Ectodermal cell (in vitro differentiated cells): ENCODE results near the gene DBN1.
A peak's percentile ranks its signal among the peaks of the same experiment; 100 is the strongest.

Experiments used
- H3K27ac ChIP-seq: 2 replicates; pipeline ENCODE4 v1.7.0; 2013; ENCODE audit warnings: mild to moderate bottlenecking, low read depth, low read length; ENCODE audit not compliant: insufficient read depth, poor library complexity, severe bottlenecking
- H3K27me3 ChIP-seq: 2 replicates; pipeline ENCODE4 v1.7.0; 2013; ENCODE audit warnings: mild to moderate bottlenecking, low read length; ENCODE audit not compliant: insufficient read depth, control insufficient read depth, poor library complexity, severe bottlenecking
- H3K36me3 ChIP-seq: one replicate; pipeline ENCODE4 v1.7.0; 2013; ENCODE audit warnings: low read length; ENCODE audit not compliant: control insufficient read depth, insufficient read depth
- H3K4me1 ChIP-seq: one replicate; pipeline ENCODE4 v1.7.0; 2013; ENCODE audit warnings: low read length; ENCODE audit not compliant: control insufficient read depth, insufficient read depth
- H3K4me3 ChIP-seq: 2 replicates; pipeline ENCODE4 v1.7.0; 2013; ENCODE audit warnings: low read depth, low read length, control low read depth; ENCODE audit not compliant: insufficient read depth
- H3K9me3 ChIP-seq: 2 replicates; pipeline ENCODE4 v1.7.0; 2013; ENCODE audit warnings: mild to moderate bottlenecking, low read length, moderate library complexity; ENCODE audit not compliant: control insufficient read depth
- WGBS, 2 experiments: methylation state at CpG; one replicate each; pipeline ENCODE4 v1.1.7; 2013; ENCODE audit warnings: missing lambda C conversion rate in 2 of 2; 5-methylcytosine and 5-hydroxymethylcytosine counted together

The DBN1 gene

DNA sequence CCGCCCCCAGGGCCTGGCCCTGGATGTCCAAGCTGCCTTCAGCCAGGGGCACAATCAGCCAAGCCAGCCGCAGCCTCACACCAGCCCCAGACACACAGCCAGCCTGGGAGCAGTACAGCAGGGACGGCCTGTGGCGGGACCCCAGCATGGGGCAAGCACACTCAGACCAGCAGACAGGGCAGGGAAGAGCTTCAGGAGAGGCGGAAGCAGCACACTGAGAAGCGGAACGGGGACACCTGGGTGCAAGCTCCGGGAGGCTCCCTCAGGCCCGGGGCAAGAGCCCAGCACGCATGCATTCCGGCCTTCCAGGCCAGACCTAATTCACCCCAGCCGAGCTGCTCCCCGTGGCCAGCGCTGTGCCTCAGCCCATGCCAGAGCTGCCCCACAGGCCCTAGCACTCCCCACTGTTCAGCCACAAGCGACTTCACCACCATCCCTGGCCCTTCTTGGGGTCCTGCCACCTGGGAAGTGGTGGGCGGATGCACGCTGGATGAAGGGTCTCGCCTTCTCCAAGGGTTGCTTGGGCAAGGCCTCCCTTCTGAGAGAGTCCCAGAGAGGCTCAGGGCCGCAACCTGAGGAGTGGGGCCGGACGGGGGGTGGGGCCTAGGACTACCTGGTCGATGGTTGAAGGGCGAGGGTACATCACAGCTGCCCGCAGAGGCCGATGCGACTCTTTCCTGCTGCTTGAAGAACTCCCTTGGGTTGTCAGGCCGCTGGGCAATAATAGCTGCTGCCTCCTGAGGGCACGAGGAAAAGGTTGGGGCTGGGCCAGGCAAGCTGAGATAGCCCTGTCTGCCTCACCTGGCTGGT lies 13.4 kb downstream of the DBN1 start:
- WGBS, 2 experiments, result 94 to 95% methylated on average over 28 of the region's 28 CpGs
- no peak overlapping the region for H3K27ac ChIP-seq

DNA sequence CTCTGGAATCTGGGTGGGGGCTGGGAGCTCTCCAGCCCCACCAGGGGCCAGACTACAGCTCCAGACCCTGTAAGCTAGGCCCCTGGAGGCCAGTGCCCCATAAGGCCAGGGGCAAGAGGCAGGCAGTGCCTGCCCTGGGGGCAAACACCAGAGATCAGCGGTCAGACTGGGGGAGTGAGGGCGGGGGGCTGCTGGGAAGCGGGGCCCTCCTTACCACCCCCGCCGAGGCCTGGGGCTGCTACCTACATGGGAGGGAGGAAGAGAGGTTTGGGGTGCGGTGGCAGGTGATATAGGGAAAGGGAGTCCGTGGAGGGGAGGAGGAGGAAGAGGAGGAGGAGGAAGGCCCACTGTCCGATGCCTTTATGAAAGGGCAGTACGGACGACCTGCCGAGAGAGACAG lies 14.1 kb downstream of the DBN1 start:
- H3K4me3 ChIP-seq, result no peak overlapping the region
- H3K9me3 ChIP-seq, result no peaks in the 10 kb centered on the region

More for the DNA sequence above, 13.4 kb downstream of the DBN1 start:
- Histone ChIP-seq H3K4me1 (peaks cover 17% of the 10 kb centered on the region), H3K36me3 (peaks cover 53% of the 10 kb centered on the region), H3K27me3 (no peaks in the 10 kb centered on the region), H3K9me3 (no peaks in the 10 kb centered on the region), H3K4me3 (no peak overlapping the region)

GRCh38 chr5:177458912-177459350 lies 14.5 kb downstream of the DBN1 start:
- Histone ChIP-seq H3K4me3 (no peak overlapping the region), H3K4me1 (peaks cover 17% of the 10 kb centered on the region), H3K27ac (peak overlapping the region; percentile 85), H3K9me3 (no peaks in the 10 kb centered on the region), H3K36me3 (peaks cover 52% of the 10 kb centered on the region), H3K27me3 (no peaks in the 10 kb centered on the region)
- WGBS, 2 experiments, result 94 to 96% methylated on average over 14 of the region's 14 CpGs

More for the DNA sequence above, 14.1 kb downstream of the DBN1 start:
- peaks cover 17% of the 10 kb centered on the region for H3K4me1 ChIP-seq
- peak overlapping the region; percentile 48 for H3K27ac ChIP-seq
- peaks cover 52% of the 10 kb centered on the region for H3K36me3 ChIP-seq
- H3K27me3 ChIP-seq, result no peaks in the 10 kb centered on the region
- WGBS, 2 experiments, result 85 to 86% methylated on average over 11 of the region's 11 CpGs

GRCh38 chr5:177457852-177458681 lies 15.4 kb downstream of the DBN1 start:
- Histone ChIP-seq H3K9me3 (no peaks in the 10 kb centered on the region), H3K27ac (peak overlapping the region; percentile 85), H3K4me1 (peaks cover 17% of the 10 kb centered on the region), H3K4me3 (no peak overlapping the region), H3K27me3 (no peaks in the 10 kb centered on the region), H3K36me3 (peaks cover 46% of the 10 kb centered on the region)
- WGBS, 2 experiments, result 87 to 88% methylated on average over 20 of the region's 20 CpGs

DNA sequence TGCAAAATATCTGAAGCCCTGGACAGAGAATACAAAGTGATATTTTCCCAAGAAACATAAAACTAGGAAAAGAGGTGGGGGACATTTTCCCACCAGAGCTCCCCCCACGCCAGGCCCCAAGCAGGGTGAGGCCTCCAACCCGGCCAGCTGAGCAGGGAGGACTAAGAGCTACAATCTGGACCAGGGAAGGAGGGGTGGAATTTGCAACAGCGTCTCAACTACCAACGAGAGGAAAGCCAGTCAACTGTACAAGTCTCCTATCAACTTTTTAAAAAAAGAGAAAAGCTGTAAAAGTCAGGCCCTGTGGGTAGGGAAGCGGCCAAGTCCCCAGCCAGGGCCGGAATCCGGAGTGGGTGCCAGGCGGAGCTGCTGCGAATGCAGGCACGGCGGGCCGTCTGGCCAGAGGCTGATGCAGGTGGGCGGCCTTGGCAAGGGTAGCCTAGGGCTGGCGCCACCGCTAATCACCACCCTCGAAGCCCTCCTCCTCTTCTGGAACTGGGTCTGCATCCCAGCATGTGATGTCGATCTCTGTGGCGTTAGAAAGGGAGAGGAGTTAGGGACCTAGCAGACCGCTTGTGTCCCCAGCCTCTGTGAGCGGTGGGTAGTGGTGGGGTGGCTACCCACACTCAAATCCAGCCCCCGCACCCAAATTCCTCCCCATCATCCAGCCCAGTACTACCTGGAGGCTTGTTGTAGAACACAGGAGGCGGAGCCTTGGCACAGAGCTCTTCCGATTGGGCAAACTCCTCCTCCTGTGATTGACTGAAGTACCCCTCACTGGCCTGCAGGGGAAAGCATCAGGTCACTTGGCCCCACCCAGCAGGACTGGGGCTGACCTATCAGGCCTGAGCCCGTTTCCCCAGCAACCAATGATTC lies 16.2 kb downstream of the DBN1 start:
- WGBS, 2 experiments, result 86 to 89% methylated on average over 24 of the region's 24 CpGs
- Histone ChIP-seq H3K9me3 (no peaks in the 10 kb centered on the region), H3K4me3 (no peak overlapping the region), H3K27me3 (no peaks in the 10 kb centered on the region), H3K36me3 (peaks cover 41% of the 10 kb centered on the region), H3K27ac (peak overlapping the region; percentile 38), H3K4me1 (peaks cover 17% of the 10 kb centered on the region)

DNA sequence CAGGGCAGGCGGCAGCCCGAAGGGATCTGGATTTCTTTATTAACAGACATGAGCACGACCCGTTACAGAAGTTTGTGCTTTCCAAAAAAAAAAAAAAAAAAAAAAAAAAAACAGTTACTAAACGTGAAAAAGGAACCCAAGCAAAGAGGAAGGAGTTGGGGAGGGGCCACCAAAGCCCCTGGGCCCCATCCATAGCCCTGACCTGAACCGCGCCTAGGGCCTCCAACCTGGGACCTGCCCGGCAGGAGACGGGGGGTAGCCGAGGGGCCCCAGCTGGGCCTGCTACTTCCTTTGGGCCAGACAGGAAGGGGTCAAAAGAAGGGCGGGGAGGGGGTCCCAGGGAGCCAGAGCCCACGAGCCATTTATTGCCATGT lies 16.9 kb downstream of the DBN1 start:
- no peaks in the 10 kb centered on the region for H3K27me3 ChIP-seq
- 58 to 61% methylated on average over 10 to 12 of the region's 12 CpGs for WGBS, 2 experiments
- peak overlapping the region; percentile 8 for H3K27ac ChIP-seq
- H3K4me3 ChIP-seq, result no peak overlapping the region
- no peaks in the 10 kb centered on the region for H3K9me3 ChIP-seq
- H3K4me1 ChIP-seq, result peaks cover 17% of the 10 kb centered on the region
- peaks cover 36% of the 10 kb centered on the region for H3K36me3 ChIP-seq

DNA sequence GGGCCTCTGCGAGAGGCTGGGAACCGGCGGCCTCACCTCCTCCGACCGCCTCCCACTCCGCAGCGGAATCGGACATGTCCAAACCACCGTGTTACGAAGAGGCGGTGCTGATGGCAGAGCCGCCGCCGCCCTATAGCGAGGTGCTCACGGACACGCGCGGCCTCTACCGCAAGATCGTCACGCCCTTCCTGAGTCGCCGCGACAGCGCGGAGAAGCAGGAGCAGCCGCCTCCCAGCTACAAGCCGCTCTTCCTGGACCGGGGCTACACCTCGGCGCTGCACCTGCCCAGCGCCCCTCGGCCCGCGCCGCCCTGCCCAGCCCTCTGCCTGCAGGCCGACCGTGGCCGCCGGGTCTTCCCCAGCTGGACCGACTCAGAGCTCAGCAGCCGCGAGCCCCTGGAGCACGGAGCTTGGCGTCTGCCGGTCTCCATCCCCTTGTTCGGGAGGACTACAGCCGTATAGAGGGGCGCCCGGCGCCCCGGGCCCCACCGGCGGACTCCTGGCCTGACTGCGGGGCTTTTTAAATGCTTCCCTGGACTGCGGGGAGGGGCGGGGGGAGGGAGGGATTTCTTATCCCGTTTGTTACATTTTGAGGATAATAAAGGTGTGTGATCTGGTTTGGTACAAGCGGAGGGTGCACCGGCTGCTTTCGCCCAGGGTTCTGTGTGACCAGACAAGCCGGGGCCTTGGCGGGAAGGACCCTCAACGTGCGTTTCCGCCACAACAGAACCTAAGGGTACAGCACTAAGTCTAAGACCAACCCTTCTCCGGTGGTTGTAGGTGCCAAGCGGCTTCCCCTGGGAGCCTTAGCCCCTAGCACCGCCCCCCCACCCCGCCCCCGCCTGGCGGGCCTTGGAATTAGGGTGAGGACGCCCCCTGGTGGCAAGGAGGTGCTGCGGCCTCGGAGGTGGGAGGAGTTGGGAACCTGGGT lies 17.5 kb downstream of the DBN1 start:
- Histone ChIP-seq H3K27ac (peak overlapping the region; percentile 89), H3K4me1 (peaks cover 17% of the 10 kb centered on the region), H3K4me3 (peak overlapping the region; percentile 68), H3K9me3 (no peaks in the 10 kb centered on the region), H3K27me3 (no peaks in the 10 kb centered on the region), H3K36me3 (peaks cover 34% of the 10 kb centered on the region)
- WGBS, 2 experiments, result 4% methylated on average over 76 of the region's 76 CpGs

GRCh38 chr5:177455036-177455660 lies 18.3 kb downstream of the DBN1 start:
- Histone ChIP-seq H3K27ac (peak overlapping the region; percentile 89), H3K27me3 (no peaks in the 10 kb centered on the region), H3K4me3 (peak overlapping the region; percentile 68), H3K36me3 (peaks cover 28% of the 10 kb centered on the region), H3K4me1 (peaks cover 17% of the 10 kb centered on the region), H3K9me3 (no peaks in the 10 kb centered on the region)
- 0 to 1% methylated on average over 80 of the region's 80 CpGs for WGBS, 2 experiments
